Endothelial cell of umbilical vein (primary cell): ENCODE data around the gene RRM2. TPM values are rescaled to one million over a fixed set of nuclear protein-coding genes. Genes with fewer than 3 reads are reported as not detected.

Source experiments
- BruUV-seq: library from RNA; stranded (reverse); fragments of 400-500 nt; replicated peaks from 2 replicates; lab custom pipeline; 2021; lab: Mats Ljungman, UMichigan
- CTCF ChIA-PET: fragments of 300-600, 350-600 bp; sonication (Branson Sonifier 250); formaldehyde crosslinking; loops from one replicate; lab custom pipeline; 2021; ENCODE audit warnings: antibody characterized with exemption, inconsistent platforms; lab: Charles Lee
- POLR2A ChIA-PET: fragments of 300-600, 350-600 bp; sonication (Branson Sonifier 250); formaldehyde crosslinking; loops from one replicate; lab custom pipeline; 2021; ENCODE audit warnings: antibody characterized with exemption, inconsistent platforms; lab: Charles Lee
- DNase-seq: peaks from one replicate; pipeline ENCODE4 v3.0.0-alpha.2; 2011; ENCODE audit warnings: low read depth, low spot score
- FAIRE-seq: peaks from 2 replicates; lab custom pipeline; 2011; peaks lifted over from hg19 to GRCh38; lab: Jason Lieb, UNC
- H2AFZ ChIP-seq: 2 replicates; pipeline ENCODE4 v1.6.0; 2012; ENCODE audit warnings: low read depth, low read length, control low read depth, inconsistent platforms
- H3K27ac ChIP-seq: 2 replicates; pipeline ENCODE4 v1.5.1; 2011; ENCODE audit warnings: low read depth, mild to moderate bottlenecking, control low read depth, low read length, moderate library complexity; ENCODE audit not compliant: insufficient read depth
- H3K27me3 ChIP-seq, 2 experiments: 2 replicates each; pipeline versions ENCODE4 v1.6.0 to v1.6.1; 2011; ENCODE audit warnings: low read length in 2 of 2, mixed read lengths in 1 of 2; ENCODE audit not compliant: control insufficient read depth in 2 of 2, insufficient read depth in 2 of 2
- H3K36me3 ChIP-seq, 2 experiments: 2 replicates in 1 of 2; 3 replicates in 1 of 2; pipeline ENCODE4 v1.5.1; 2011; ENCODE audit warnings: low read length in 2 of 2, mild to moderate bottlenecking in 1 of 2, moderate library complexity in 1 of 2; ENCODE audit not compliant: control insufficient read depth in 2 of 2, insufficient read depth in 2 of 2; ENCODE audit errors: extremely low read depth in 1 of 2
- H3K4me1 ChIP-seq: 3 replicates; pipeline ENCODE4 v1.5.1; 2011; ENCODE audit warnings: mild to moderate bottlenecking, low read length; ENCODE audit not compliant: control insufficient read depth, insufficient read depth; ENCODE audit errors: extremely low read depth
- H3K4me2 ChIP-seq: 2 replicates; pipeline ENCODE4 v1.6.1; 2011; ENCODE audit warnings: low read length, control low read depth, mixed read lengths; ENCODE audit not compliant: insufficient read depth
- H3K4me3 ChIP-seq, 3 experiments: fragments of 200-600 bp in 1 of 3; sonication (generic), shearing (Covaris generic) in 1 of 3; replicated peaks in 1 of 3; 2 replicates each; pipeline ENCODE4 v1.5.1; 2011 to 2016; ENCODE audit warnings: control low read depth in 3 of 3, low read length in 3 of 3, mild to moderate bottlenecking in 2 of 3, inconsistent platforms in 1 of 3, low read depth in 1 of 3, moderate library complexity in 1 of 3; ENCODE audit not compliant: insufficient read depth in 1 of 3
- H3K79me2 ChIP-seq: 2 replicates; pipeline ENCODE4 v1.6.0; 2012; ENCODE audit warnings: low read length, inconsistent platforms; ENCODE audit not compliant: control insufficient read depth, insufficient read depth
- H3K9ac ChIP-seq: replicated peaks from 2 replicates; pipeline ENCODE3; 2011; ENCODE audit warnings: low read length, control low read depth; ENCODE audit not compliant: insufficient read depth; ENCODE audit errors: extremely low read depth
- H3K9me1 ChIP-seq: replicated peaks from 3 replicates; pipeline ENCODE4 v1.6.0; 2011; ENCODE audit warnings: mild to moderate bottlenecking, low read length; ENCODE audit not compliant: control insufficient read depth, insufficient read depth; ENCODE audit errors: extremely low read depth
- H3K9me3 ChIP-seq: replicated peaks from 2 replicates; pipeline ENCODE4 v1.5.1; 2012; ENCODE audit warnings: low read length, inconsistent platforms; ENCODE audit not compliant: control insufficient read depth, insufficient read depth
- H4K20me1 ChIP-seq: replicated peaks from 2 replicates; pipeline ENCODE3; 2011; ENCODE audit warnings: mild to moderate bottlenecking, low read length; ENCODE audit not compliant: control insufficient read depth, insufficient read depth; ENCODE audit errors: extremely low read depth
- EZH2 ChIP-seq: IDR thresholded peaks from 2 replicates; pipeline ENCODE4 v1.6.1; 2012; ENCODE audit warnings: borderline replicate concordance, low read depth, mild to moderate bottlenecking, moderate library complexity, low read length, inconsistent platforms; ENCODE audit not compliant: severe bottlenecking
- GATA2 ChIP-seq: IDR thresholded peaks from 2 replicates; pipeline ENCODE4 v1.7.0; 2011; ENCODE audit warnings: low read depth, mild to moderate bottlenecking, moderate library complexity, mixed read lengths, low read length; ENCODE audit not compliant: insufficient read length, insufficient read depth
- JUN ChIP-seq: IDR thresholded peaks from 2 replicates; pipeline ENCODE4 v1.6.1; 2011; ENCODE audit warnings: borderline replicate concordance, low read depth; ENCODE audit not compliant: insufficient read length, insufficient read depth
- MYC ChIP-seq: IDR thresholded peaks from one replicate; pipeline ENCODE4 v1.6.1; 2011; ENCODE audit warnings: mild to moderate bottlenecking, low read depth, low read length
- POLR2A ChIP-seq: IDR thresholded peaks from 2 replicates; pipeline ENCODE4 v1.6.1; 2012; ENCODE audit warnings: low read depth, mild to moderate bottlenecking, control low read depth, low read length
- POLR2AphosphoS5 ChIP-seq: IDR thresholded peaks from 2 replicates; pipeline ENCODE4 v1.6.1; 2012; ENCODE audit warnings: low read depth, mild to moderate bottlenecking, control low read depth, low read length, moderate library complexity; ENCODE audit not compliant: insufficient read depth
- dilution Hi-C: fragments of 300-500 bp; cut with MboI; formaldehyde crosslinking; loops from one replicate; pipeline ENCODE4 v1.15.0; 2019; ENCODE audit warnings: low sequenced_read_pairs; ENCODE audit not compliant: extremely low pct_ligation_motif_present
- intact Hi-C: fragments of 100-400 bp; cut with micrococcal nuclease; formaldehyde crosslinking; loops from one replicate; pipeline ENCODE4 v1.10.0; 2022
- polyA plus RNA-seq, 4 experiments: library from polyadenylated mRNA; depleted of rRNA in 3 of 4; stranded (reverse) in 3 of 4; unstranded in 1 of 4; fragments of >200 nt; gene quantifications; 2 replicates each; pipeline versions ENCODE4 v1.2.1 to v1.2.3, GENCODE V29; 2011 to 2012; ENCODE audit warnings: missing spikeins in 1 of 4
- total RNA-seq: library from RNA; stranded (reverse); gene quantifications from 2 replicates; pipeline ENCODE4 v1.2.3, GENCODE V29; 2021
- TF ChIP-seq, protein P1 (sequence below), 2 donors: IDR thresholded peaks; 1 replicate in 1 of 2; 2 replicates in 1 of 2; pipeline ENCODE4 v1.5.1; 2011; ENCODE audit warnings: low read length in 2 of 2, mild to moderate bottlenecking in 2 of 2, moderate library complexity in 2 of 2, control low read depth in 1 of 2, inconsistent platforms in 1 of 2, low read depth in 1 of 2; ENCODE audit not compliant: insufficient read depth in 1 of 2; ENCODE audit errors: extremely low read depth in 1 of 2

The RRM2 gene
- total and polyA plus RNA-seq, 2 donors (not counting 3 experiments of a cell fraction or from before 2014, with no cell fraction given) = 40.9 to 246 TPM

DNA sequence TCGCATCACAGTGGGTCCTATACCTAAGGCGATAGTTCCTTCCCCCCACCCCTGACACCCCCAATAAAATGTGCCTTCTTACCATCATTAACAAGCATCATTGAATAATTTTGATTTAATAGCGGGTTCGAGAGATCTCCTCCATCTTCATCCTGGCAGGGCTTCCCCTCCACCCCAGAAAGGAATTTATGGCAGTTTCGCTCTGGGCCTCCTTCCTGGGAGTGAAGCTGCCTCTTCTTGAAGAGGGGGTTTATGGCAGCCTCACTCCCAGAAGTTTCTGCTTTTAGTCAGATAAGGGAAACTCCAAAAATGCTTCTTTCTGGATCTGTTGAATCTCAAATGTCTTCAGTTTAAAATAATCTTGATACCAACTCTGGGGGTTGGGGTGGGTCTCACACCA lies 45.7 kb downstream of the RRM2 start:
- no peak for TF ChIP-seq POLR2AphosphoS5
- TF ChIP-seq, protein P1, sequence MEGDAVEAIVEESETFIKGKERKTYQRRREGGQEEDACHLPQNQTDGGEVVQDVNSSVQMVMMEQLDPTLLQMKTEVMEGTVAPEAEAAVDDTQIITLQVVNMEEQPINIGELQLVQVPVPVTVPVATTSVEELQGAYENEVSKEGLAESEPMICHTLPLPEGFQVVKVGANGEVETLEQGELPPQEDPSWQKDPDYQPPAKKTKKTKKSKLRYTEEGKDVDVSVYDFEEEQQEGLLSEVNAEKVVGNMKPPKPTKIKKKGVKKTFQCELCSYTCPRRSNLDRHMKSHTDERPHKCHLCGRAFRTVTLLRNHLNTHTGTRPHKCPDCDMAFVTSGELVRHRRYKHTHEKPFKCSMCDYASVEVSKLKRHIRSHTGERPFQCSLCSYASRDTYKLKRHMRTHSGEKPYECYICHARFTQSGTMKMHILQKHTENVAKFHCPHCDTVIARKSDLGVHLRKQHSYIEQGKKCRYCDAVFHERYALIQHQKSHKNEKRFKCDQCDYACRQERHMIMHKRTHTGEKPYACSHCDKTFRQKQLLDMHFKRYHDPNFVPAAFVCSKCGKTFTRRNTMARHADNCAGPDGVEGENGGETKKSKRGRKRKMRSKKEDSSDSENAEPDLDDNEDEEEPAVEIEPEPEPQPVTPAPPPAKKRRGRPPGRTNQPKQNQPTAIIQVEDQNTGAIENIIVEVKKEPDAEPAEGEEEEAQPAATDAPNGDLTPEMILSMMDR (IDR thresholded peaks at IDR 0.05; ENCODE audit: extremely low read depth in 1 of 2, insufficient read depth in 1 of 2, low read depth in 1 of 2, low read length in 2 of 2) = no peak
- TF ChIP-seq POLR2A = no peak
- TF ChIP-seq MYC = no peak
- no peak for TF ChIP-seq JUN
- TF ChIP-seq GATA2 = no peak
- no peak for TF ChIP-seq EZH2
- no peaks in the 10 kb centered on the region for H3K79me2 ChIP-seq
- no peaks in the 10 kb centered on the region for H3K27me3 ChIP-seq
- intact Hi-C loops = no loop called here
- no peak overlapping the region for H2AFZ ChIP-seq
- H3K9ac ChIP-seq = no peak overlapping the region
- POLR2A ChIA-PET = interaction anchor here (1.5 kb wide), 1 partner anchor 8 kb away, joined by 4 read pairs; no protein-coding TSS in a partner anchor
- no peak overlapping the region for H3K27ac ChIP-seq
- H3K4me1 ChIP-seq = peaks cover 37% of the 10 kb centered on the region
- no peak for DNase-seq
- H3K9me1 ChIP-seq = no peaks in the 10 kb centered on the region
- H3K9me3 ChIP-seq = no peaks in the 10 kb centered on the region
- H3K4me3 ChIP-seq = no peak overlapping the region
- dilution Hi-C loops = no loop called here
- no peaks in the 10 kb centered on the region for H4K20me1 ChIP-seq
- BruUV-seq = no TSS peak
- H3K36me3 ChIP-seq = no peaks in the 10 kb centered on the region
- H3K4me2 ChIP-seq = no peak overlapping the region
- CTCF ChIA-PET = no interaction called here
- FAIRE-seq = no peak
